ENCODE measurements around the gene CHCHD3. TPM values are rescaled to one million over a fixed set of nuclear protein-coding genes. Genes with fewer than 3 reads are reported as not detected.

Gene CHCHD3
- total RNA-seq, 1 donor from 2014 or later, result 62.1 TPM

GRCh38 chr7:133023370-133024071 is 58.4 kb downstream of the CHCHD3 start:
- Histone ChIP-seq H3K27me3 (ENCODE audit: control insufficient read depth, insufficient read depth, low read length) (no peaks in the 10 kb centered on the region), H3K4me3 (ENCODE audit: low read depth, low read length) (no peak overlapping the region), H3K36me3 (ENCODE audit: control insufficient read depth, insufficient read depth, low read length) (peaks cover 1% of the 10 kb centered on the region)
- no peak for TF ChIP-seq CTCF (IDR thresholded peaks at IDR 0.05; ENCODE audit: insufficient read depth, low read length, severe bottlenecking)
- DNase-seq (ENCODE audit: low read depth), result no peak
- no peak for FAIRE-seq

GRCh38 chr7:133022661-133023060 is 59.2 kb downstream of the CHCHD3 start:
- FAIRE-seq (no peak), DNase-seq (ENCODE audit: low read depth) (no peak)
- no peak for TF ChIP-seq CTCF (IDR thresholded peaks at IDR 0.05; ENCODE audit: insufficient read depth, low read length, severe bottlenecking)
- H3K27me3 ChIP-seq (ENCODE audit: control insufficient read depth, insufficient read depth, low read length), result no peaks in the 10 kb centered on the region
- no peak overlapping the region for H3K4me3 ChIP-seq (ENCODE audit: low read depth, low read length)
- H3K36me3 ChIP-seq (ENCODE audit: control insufficient read depth, insufficient read depth, low read length), result peaks cover 1% of the 10 kb centered on the region

GRCh38 chr7:133021196-133021595 is 60.7 kb downstream of the CHCHD3 start:
- FAIRE-seq (no peak), DNase-seq (ENCODE audit: low read depth) (no peak)
- H3K36me3 ChIP-seq (ENCODE audit: control insufficient read depth, insufficient read depth, low read length), result peaks cover 1% of the 10 kb centered on the region
- H3K4me3 ChIP-seq (ENCODE audit: low read depth, low read length), result no peak overlapping the region
- no peak for TF ChIP-seq CTCF (IDR thresholded peaks at IDR 0.05; ENCODE audit: insufficient read depth, low read length, severe bottlenecking)
- H3K27me3 ChIP-seq (ENCODE audit: control insufficient read depth, insufficient read depth, low read length), result no peaks in the 10 kb centered on the region

GRCh38 chr7:133020496-133020895 is 61.4 kb downstream of the CHCHD3 start:
- H3K27me3 ChIP-seq (ENCODE audit: control insufficient read depth, insufficient read depth, low read length), result no peaks in the 10 kb centered on the region
- FAIRE-seq, result no peak

GRCh38 chr7:133019590-133019989 is 62.3 kb downstream of the CHCHD3 start:
- no peaks in the 10 kb centered on the region for H3K27me3 ChIP-seq (ENCODE audit: control insufficient read depth, insufficient read depth, low read length)
- no peak overlapping the region for H3K4me3 ChIP-seq (ENCODE audit: low read depth, low read length)
- no peak for TF ChIP-seq CTCF (IDR thresholded peaks at IDR 0.05; ENCODE audit: insufficient read depth, low read length, severe bottlenecking)
- FAIRE-seq, result no peak
- peaks cover 1% of the 10 kb centered on the region for H3K36me3 ChIP-seq (ENCODE audit: control insufficient read depth, insufficient read depth, low read length)
- DNase-seq (ENCODE audit: low read depth), result no peak

More at GRCh38 chr7:133020496-133020895, 61.4 kb downstream of the CHCHD3 start:
- DNase-seq (ENCODE audit: low read depth), result no peak
- Histone ChIP-seq H3K4me3 (ENCODE audit: low read depth, low read length) (no peak overlapping the region), H3K36me3 (ENCODE audit: control insufficient read depth, insufficient read depth, low read length) (peaks cover 1% of the 10 kb centered on the region)
- no peak for TF ChIP-seq CTCF (IDR thresholded peaks at IDR 0.05; ENCODE audit: insufficient read depth, low read length, severe bottlenecking)

GRCh38 chr7:133016604-133017003 is 65.3 kb downstream of the CHCHD3 start:
- Histone ChIP-seq H3K4me3 (ENCODE audit: low read depth, low read length) (no peak overlapping the region), H3K36me3 (ENCODE audit: control insufficient read depth, insufficient read depth, low read length) (no peaks in the 10 kb centered on the region), H3K27me3 (ENCODE audit: control insufficient read depth, insufficient read depth, low read length) (no peaks in the 10 kb centered on the region)
- no peak for DNase-seq (ENCODE audit: low read depth)
- no peak for FAIRE-seq
- TF ChIP-seq CTCF (IDR thresholded peaks at IDR 0.05; ENCODE audit: insufficient read depth, low read length, severe bottlenecking), result no peak

Data from bronchial epithelial cell (primary cell).